Caco-2 (cell line): ENCODE results near the gene GADD45GIP1. TPM values are rescaled to one million over a fixed set of nuclear protein-coding genes. Genes with fewer than 3 reads are reported as not detected.

Source experiments
- BruUV-seq: library from RNA; stranded (reverse); fragments of 400-500 nt; replicated peaks from 2 replicates; lab custom pipeline; 2021; lab: Mats Ljungman, UMichigan
- CTCF ChIA-PET: fragments of 300-600 bp; sonication (Branson Sonifier 250); formaldehyde crosslinking; loops from one replicate; lab custom pipeline; 2022; ENCODE audit warnings: antibody characterized with exemption; lab: Charles Lee
- POLR2A ChIA-PET: fragments of 300-600 bp; sonication (Branson Sonifier 250); formaldehyde crosslinking; loops from one replicate; lab custom pipeline; 2022; ENCODE audit warnings: antibody characterized with exemption; lab: Charles Lee
- DNase-seq, 2 experiments: peaks; one replicate each; pipeline versions ENCODE4 v3.0.0 to v3.0.0-alpha.2; 2020 to 2022
- H3K27me3 ChIP-seq: replicated peaks from 2 replicates; pipeline ENCODE4 v1.6.0; 2011; ENCODE audit warnings: low read length; ENCODE audit not compliant: control insufficient read depth, insufficient read depth
- H3K36me3 ChIP-seq: 2 replicates; pipeline ENCODE4 v1.5.1; 2011; ENCODE audit warnings: low read length; ENCODE audit not compliant: control insufficient read depth, insufficient read depth
- H3K4me1 ChIP-seq: fragments of 250-450 bp; sonication (Bioruptor Pico); 2 replicates; pipeline ENCODE4 v1.5.1; 2020; ENCODE audit warnings: mild to moderate bottlenecking
- H3K4me3 ChIP-seq: 2 replicates; pipeline ENCODE4 v1.5.1; 2011; ENCODE audit warnings: low read depth, mild to moderate bottlenecking, control low read depth, low read length
- H3K9me3 ChIP-seq: fragments of 250-450 bp; sonication (Bioruptor Pico); 2 replicates; pipeline ENCODE4 v1.5.1; 2020; ENCODE audit warnings: mild to moderate bottlenecking, moderate library complexity
- H3K27ac Mint-ChIP-seq: one replicate; pipeline ENCODE4 v1.8.0; 2022; ENCODE audit warnings: mixed read lengths; ENCODE audit not compliant: unreplicated experiment
- H3K27me3 Mint-ChIP-seq: one replicate; pipeline ENCODE4 v1.8.0; 2022; ENCODE audit warnings: mixed read lengths; ENCODE audit not compliant: insufficient read depth, unreplicated experiment
- H3K36me3 Mint-ChIP-seq: one replicate; pipeline ENCODE4 v1.8.0; 2022; ENCODE audit warnings: mild to moderate bottlenecking, mixed read lengths; ENCODE audit not compliant: insufficient read depth, unreplicated experiment
- H3K4me1 Mint-ChIP-seq: one replicate; pipeline ENCODE4 v1.8.0; 2022; ENCODE audit warnings: low read depth, mixed read lengths; ENCODE audit not compliant: unreplicated experiment
- H3K4me3 Mint-ChIP-seq: one replicate; pipeline ENCODE4 v1.8.0; 2022; ENCODE audit warnings: mild to moderate bottlenecking, moderate library complexity, mixed read lengths; ENCODE audit not compliant: unreplicated experiment
- H3K9me3 Mint-ChIP-seq: one replicate; pipeline ENCODE4 v1.8.0; 2022; ENCODE audit warnings: mixed read lengths; ENCODE audit not compliant: unreplicated experiment
- CTCF ChIP-seq, 2 experiments: fragments of 200-600 bp in 1 of 2; IDR thresholded peaks; 1 replicate in 1 of 2; 2 replicates in 1 of 2; pipeline versions ENCODE4 v1.5.1 to v1.8.0; 2011 to 2022; ENCODE audit warnings: antibody characterized with exemption in 1 of 2, control low read depth in 1 of 2, inconsistent platforms in 1 of 2, low read depth in 1 of 2, low read length in 1 of 2, mild to moderate bottlenecking in 1 of 2, moderate library complexity in 1 of 2; ENCODE audit not compliant: insufficient read depth in 1 of 2, severe bottlenecking in 1 of 2, unreplicated experiment in 1 of 2
- intact Hi-C: fragments of 100-400 bp; cut with micrococcal nuclease; formaldehyde crosslinking; loops from one replicate; pipeline ENCODE4 v1.10.0; 2022; ENCODE audit not compliant: unreplicated experiment
- total RNA-seq: library from RNA; stranded (reverse); gene quantifications from 2 replicates; pipeline ENCODE4 v1.2.3, GENCODE V29; 2022

Gene GADD45GIP1
- total RNA-seq, 1 experiment from 2014 or later, result 39.3 TPM

GRCh38 chr19:12949363-12950283 lies 7.4 kb downstream of the GADD45GIP1 start:
- Histone ChIP-seq H3K27me3 (no peaks in the 10 kb centered on the region), H3K4me1 (peaks cover 7% of the 10 kb centered on the region), H3K36me3 (peaks cover 4% of the 10 kb centered on the region), H3K9me3 (no peaks in the 10 kb centered on the region), H3K4me3 (no peak overlapping the region)
- H3K4me3 Mint-ChIP-seq, result peak overlapping the region; percentile 37
- H3K27me3 Mint-ChIP-seq, result no peaks in the 10 kb centered on the region
- peak overlapping the region; percentile 75 for H3K27ac Mint-ChIP-seq
- no peak for DNase-seq
- peaks cover 97% of the 10 kb centered on the region for H3K36me3 Mint-ChIP-seq
- no TSS peak for BruUV-seq
- no peak for TF ChIP-seq CTCF (IDR thresholded peaks at IDR 0.05; ENCODE audit: insufficient read depth in 1 of 2, low read depth in 1 of 2, low read length in 1 of 2, severe bottlenecking in 1 of 2, unreplicated experiment in 1 of 2)
- peaks cover 6% of the 10 kb centered on the region for H3K4me1 Mint-ChIP-seq
- POLR2A ChIA-PET, result interaction anchor here (0.5 kb wide), 1 partner anchor 104 kb away, joined by 3 read pairs; no protein-coding TSS in a partner anchor
- H3K9me3 Mint-ChIP-seq, result no peaks in the 10 kb centered on the region
- intact Hi-C loops, result no loop called here
- CTCF ChIA-PET, result interaction anchor here (0.6 kb wide), 1 partner anchor 146 kb away, joined by 3 read pairs; no protein-coding TSS in a partner anchor

- TF ChIP-seq CTCF (IDR thresholded peaks at IDR 0.05; ENCODE audit: insufficient read depth in 1 of 2, low read depth in 1 of 2, low read length in 1 of 2, severe bottlenecking in 1 of 2, unreplicated experiment in 1 of 2), result no peak
- no peak overlapping the region for H3K27ac Mint-ChIP-seq
- peaks cover 7% of the 10 kb centered on the region for H3K4me1 Mint-ChIP-seq
- no peaks in the 10 kb centered on the region for H3K9me3 Mint-ChIP-seq
- no TSS peak for BruUV-seq
- intact Hi-C loops, result no loop called here
- Histone ChIP-seq H3K4me1 (peaks cover 8% of the 10 kb centered on the region), H3K27me3 (no peaks in the 10 kb centered on the region), H3K9me3 (no peaks in the 10 kb centered on the region), H3K36me3 (peaks cover 4% of the 10 kb centered on the region), H3K4me3 (no peak overlapping the region)
- H3K36me3 Mint-ChIP-seq, result peaks cover 97% of the 10 kb centered on the region
- ChIA-PET POLR2A (no interaction called here), CTCF (no interaction called here)
- H3K27me3 Mint-ChIP-seq, result no peaks in the 10 kb centered on the region
- H3K4me3 Mint-ChIP-seq, result no peak overlapping the region
- DNase-seq, result no peak
These were observed 8.2 kb downstream of the GADD45GIP1 start for GRCh38 chr19:12948612-12949362.
